PC-9 (cell line): Measurements from ENCODE around the gene GIPC3.

Experiments
- EZH2 ChIP-seq: fragments of 200-600 bp; sonication (generic); IDR thresholded peaks from 2 replicates; pipeline ENCODE4 v1.8.0; 2017; ENCODE audit warnings: antibody characterized with exemption, low read depth
- TF ChIP-seq, protein P1 (sequence below): fragments of 200-600 bp; sonication (generic); conservative IDR thresholded peaks from 2 replicates; pipeline ENCODE4 v1.6.1; 2017; ENCODE audit warnings: mixed run types, antibody characterized with exemption, mild to moderate bottlenecking, moderate library complexity

DNA sequence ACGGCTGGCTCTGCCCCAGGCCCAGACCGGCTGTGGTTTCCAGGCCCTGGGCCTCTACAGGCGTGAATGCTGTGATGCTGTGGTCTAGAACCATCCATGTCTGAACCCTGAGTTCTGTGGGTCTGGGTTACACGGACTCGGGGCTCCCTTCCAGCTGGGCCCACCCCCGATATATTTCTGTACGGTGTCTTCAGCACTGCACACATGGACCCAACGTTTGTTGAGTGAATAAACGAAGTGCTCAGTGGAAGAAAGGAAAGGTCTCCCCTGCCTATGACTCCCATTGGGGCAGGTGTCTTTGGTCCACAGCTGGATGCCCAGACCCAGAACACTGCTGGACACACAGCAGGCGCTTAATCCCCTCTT, 39.6 kb upstream of the GIPC3 start:
- TF ChIP-seq EZH2 = no peak
- TF ChIP-seq, protein P1, sequence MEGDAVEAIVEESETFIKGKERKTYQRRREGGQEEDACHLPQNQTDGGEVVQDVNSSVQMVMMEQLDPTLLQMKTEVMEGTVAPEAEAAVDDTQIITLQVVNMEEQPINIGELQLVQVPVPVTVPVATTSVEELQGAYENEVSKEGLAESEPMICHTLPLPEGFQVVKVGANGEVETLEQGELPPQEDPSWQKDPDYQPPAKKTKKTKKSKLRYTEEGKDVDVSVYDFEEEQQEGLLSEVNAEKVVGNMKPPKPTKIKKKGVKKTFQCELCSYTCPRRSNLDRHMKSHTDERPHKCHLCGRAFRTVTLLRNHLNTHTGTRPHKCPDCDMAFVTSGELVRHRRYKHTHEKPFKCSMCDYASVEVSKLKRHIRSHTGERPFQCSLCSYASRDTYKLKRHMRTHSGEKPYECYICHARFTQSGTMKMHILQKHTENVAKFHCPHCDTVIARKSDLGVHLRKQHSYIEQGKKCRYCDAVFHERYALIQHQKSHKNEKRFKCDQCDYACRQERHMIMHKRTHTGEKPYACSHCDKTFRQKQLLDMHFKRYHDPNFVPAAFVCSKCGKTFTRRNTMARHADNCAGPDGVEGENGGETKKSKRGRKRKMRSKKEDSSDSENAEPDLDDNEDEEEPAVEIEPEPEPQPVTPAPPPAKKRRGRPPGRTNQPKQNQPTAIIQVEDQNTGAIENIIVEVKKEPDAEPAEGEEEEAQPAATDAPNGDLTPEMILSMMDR = no peak
